ENCODE results near the gene PLAAT2.

The PLAAT2 gene

GRCh38 chr11:63512816-63513215 lies 50.4 kb downstream of the PLAAT2 start:
- H3K4me2 ChIP-seq: no peak overlapping the region
- peaks cover 9% of the 10 kb centered on the region for H3K4me1 ChIP-seq (ENCODE audit: low read depth, poor library complexity, severe bottlenecking)
- H3K36me3 ChIP-seq (ENCODE audit: insufficient read depth): no peaks in the 10 kb centered on the region
- H3K79me2 ChIP-seq (ENCODE audit: insufficient read depth, low read depth): no peaks in the 10 kb centered on the region
- no peaks in the 10 kb centered on the region for H4K20me1 ChIP-seq (ENCODE audit: insufficient read depth)
- TF ChIP-seq CTCF (conservative IDR thresholded peaks at IDR 0.05; ENCODE audit: low read depth, low read length): no peak
- no peak overlapping the region for H2AFZ ChIP-seq (ENCODE audit: low read depth)
- no peak overlapping the region for H3K27ac ChIP-seq
- H3K9ac ChIP-seq: no peak overlapping the region
- no peaks in the 10 kb centered on the region for H3K27me3 ChIP-seq (ENCODE audit: insufficient read depth, low read depth)
- no peak overlapping the region for H3K4me3 ChIP-seq (IDR thresholded peaks at IDR 0.05; ENCODE audit: insufficient read depth, low read depth, low read length)

DNA sequence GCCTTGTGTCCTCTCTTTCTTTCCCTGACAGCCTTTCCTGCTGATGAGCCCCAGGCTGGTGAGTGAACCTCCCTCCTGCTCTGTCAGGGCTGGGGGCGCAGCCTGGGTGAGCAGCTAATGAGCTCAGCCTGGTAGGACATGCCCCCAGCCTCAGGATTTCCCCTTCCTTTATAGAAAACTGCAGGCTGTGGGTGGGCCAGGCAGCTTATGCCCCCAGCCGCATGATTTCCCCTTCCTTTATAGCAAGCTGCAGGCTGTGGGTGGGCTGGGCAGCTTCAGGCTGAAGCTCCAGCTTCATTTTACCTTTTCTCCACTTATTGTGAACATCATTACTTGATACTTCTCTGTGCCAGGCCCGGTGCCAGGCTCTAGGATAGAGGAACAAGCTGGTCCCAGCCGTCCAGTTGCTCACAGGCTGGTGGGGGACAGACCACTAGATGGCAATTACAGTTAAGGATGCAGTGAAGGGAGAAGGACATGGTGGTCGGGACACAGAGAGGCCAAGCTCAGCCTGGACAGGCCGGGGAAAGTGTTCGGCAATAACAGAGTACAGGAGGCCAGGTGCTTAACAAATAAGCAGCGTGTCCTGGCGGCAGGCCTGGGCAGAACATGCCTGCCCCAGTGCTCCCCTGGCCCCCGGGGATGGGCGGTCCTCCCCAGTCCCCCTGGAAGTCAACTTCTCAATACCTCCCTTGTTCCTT lies 52.0 kb downstream of the PLAAT2 start:
- H3K4me3 ChIP-seq (IDR thresholded peaks at IDR 0.05; ENCODE audit: insufficient read depth, low read depth, low read length): no peak overlapping the region
- no peak for TF ChIP-seq CTCF (conservative IDR thresholded peaks at IDR 0.05; ENCODE audit: low read depth, low read length)
- H4K20me1 ChIP-seq (ENCODE audit: insufficient read depth): no peaks in the 10 kb centered on the region
- no peak overlapping the region for H3K9ac ChIP-seq
- no peaks in the 10 kb centered on the region for H3K27me3 ChIP-seq (ENCODE audit: insufficient read depth, low read depth)
- no peaks in the 10 kb centered on the region for H3K79me2 ChIP-seq (ENCODE audit: insufficient read depth, low read depth)
- no peak overlapping the region for H3K27ac ChIP-seq
- H2AFZ ChIP-seq (ENCODE audit: low read depth): no peak overlapping the region
- H3K4me1 ChIP-seq (ENCODE audit: low read depth, poor library complexity, severe bottlenecking): peaks cover 11% of the 10 kb centered on the region
- no peaks in the 10 kb centered on the region for H3K36me3 ChIP-seq (ENCODE audit: insufficient read depth)
- no peak overlapping the region for H3K4me2 ChIP-seq

DNA sequence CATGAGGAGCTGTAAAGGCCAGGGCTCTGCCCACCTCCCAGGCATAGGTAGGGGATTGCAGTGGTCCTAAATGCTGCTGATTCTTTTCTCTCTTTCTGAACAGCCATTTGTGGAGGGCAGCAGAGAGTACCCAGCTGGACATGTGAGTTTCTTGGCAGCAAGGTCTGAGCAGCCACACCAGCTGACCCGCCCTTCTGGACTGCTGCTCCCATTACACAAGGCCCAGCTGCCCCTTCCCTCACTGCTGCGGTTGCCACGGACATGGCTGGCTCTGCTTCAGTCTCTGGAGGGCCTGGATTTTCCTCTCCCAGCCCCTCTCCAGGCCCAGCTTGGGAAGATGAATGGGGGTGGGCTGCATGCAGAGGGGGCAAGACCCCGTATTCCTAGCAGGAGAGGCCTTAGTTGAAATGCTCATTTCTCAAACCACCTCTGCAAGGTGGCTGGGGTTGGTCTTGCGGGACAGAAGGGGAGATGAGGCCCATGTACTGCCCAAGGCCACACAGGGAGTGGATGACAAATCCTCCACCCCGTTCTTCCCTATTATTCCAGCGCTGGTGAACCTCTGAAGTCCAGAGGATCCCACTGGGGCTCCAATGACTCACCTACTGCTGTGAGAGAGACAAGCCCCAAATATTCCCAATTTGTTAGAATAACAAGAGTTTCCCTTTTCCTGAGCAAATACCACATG lies 52.7 kb downstream of the PLAAT2 start:
- Histone ChIP-seq H3K27ac (no peak overlapping the region), H3K9ac (no peak overlapping the region), H2AFZ (ENCODE audit: low read depth) (no peak overlapping the region), H4K20me1 (ENCODE audit: insufficient read depth) (no peaks in the 10 kb centered on the region), H3K4me1 (ENCODE audit: low read depth, poor library complexity, severe bottlenecking) (peaks cover 18% of the 10 kb centered on the region), H3K27me3 (ENCODE audit: insufficient read depth, low read depth) (no peaks in the 10 kb centered on the region), H3K79me2 (ENCODE audit: insufficient read depth, low read depth) (no peaks in the 10 kb centered on the region), H3K36me3 (ENCODE audit: insufficient read depth) (no peaks in the 10 kb centered on the region), H3K4me2 (no peak overlapping the region), H3K4me3 (IDR thresholded peaks at IDR 0.05; ENCODE audit: insufficient read depth, low read depth, low read length) (no peak overlapping the region)
- TF ChIP-seq CTCF (conservative IDR thresholded peaks at IDR 0.05; ENCODE audit: low read depth, low read length): no peak

GRCh38 chr11:63508745-63509144 lies 54.4 kb downstream of the PLAAT2 start:
- TF ChIP-seq CTCF (conservative IDR thresholded peaks at IDR 0.05; ENCODE audit: low read depth, low read length): no peak
- Histone ChIP-seq H4K20me1 (ENCODE audit: insufficient read depth) (no peaks in the 10 kb centered on the region), H3K9ac (no peak overlapping the region), H3K4me1 (ENCODE audit: low read depth, poor library complexity, severe bottlenecking) (peaks cover 25% of the 10 kb centered on the region), H2AFZ (ENCODE audit: low read depth) (no peak overlapping the region), H3K4me2 (no peak overlapping the region), H3K79me2 (ENCODE audit: insufficient read depth, low read depth) (no peaks in the 10 kb centered on the region), H3K27ac (no peak overlapping the region), H3K36me3 (ENCODE audit: insufficient read depth) (no peaks in the 10 kb centered on the region), H3K27me3 (ENCODE audit: insufficient read depth, low read depth) (no peaks in the 10 kb centered on the region), H3K4me3 (IDR thresholded peaks at IDR 0.05; ENCODE audit: insufficient read depth, low read depth, low read length) (no peak overlapping the region)

All from KMS-11 (cell line).